GM19452 (cell line): ENCODE data around the gene RRBP1.

ENCODE experiments used
- ATAC-seq: cut with Tn5 transposase; IDR thresholded peaks from one replicate; pipeline ENCODE4 v1.9.1; 2021; ENCODE audit not compliant: unreplicated experiment

The RRBP1 gene

GRCh38 chr20:17612992-17613327, 69.1 kb downstream of the RRBP1 start:
- ATAC-seq: no peak

GRCh38 chr20:17612287-17612991, 69.6 kb downstream of the RRBP1 start:
- ATAC-seq: no peak

- ATAC-seq: no peak
Measured at GRCh38 chr20:17611540-17612286, 70.3 kb downstream of the RRBP1 start.

- ATAC-seq: no peak
Measured at GRCh38 chr20:17611290-17611539, 70.8 kb downstream of the RRBP1 start.

GRCh38 chr20:17610566-17611289, 71.3 kb downstream of the RRBP1 start:
- ATAC-seq: no peak

GRCh38 chr20:17609811-17610377, 72.1 kb downstream of the RRBP1 start:
- no peak for ATAC-seq

- no peak for ATAC-seq
Measured at GRCh38 chr20:17608701-17609497, 73.1 kb downstream of the RRBP1 start.

GRCh38 chr20:17606001-17606400, 76.0 kb downstream of the RRBP1 start:
- no peak for ATAC-seq

GRCh38 chr20:17605131-17605660, 76.8 kb downstream of the RRBP1 start:
- no peak for ATAC-seq

- no peak for ATAC-seq
Measured at GRCh38 chr20:17602493-17602892, 79.5 kb downstream of the RRBP1 start.

GRCh38 chr20:17601957-17602356, 80.1 kb downstream of the RRBP1 start:
- ATAC-seq: no peak

- ATAC-seq: no peak
Measured at GRCh38 chr20:17598013-17598550, 84.0 kb downstream of the RRBP1 start.

GRCh38 chr20:17595856-17596255, 86.2 kb downstream of the RRBP1 start:
- ATAC-seq: no peak

- ATAC-seq: no peak
Measured at GRCh38 chr20:17594443-17594842, 87.6 kb downstream of the RRBP1 start.

GRCh38 chr20:17593902-17594301, 88.1 kb downstream of the RRBP1 start:
- no peak for ATAC-seq

- ATAC-seq: no peak
Measured at GRCh38 chr20:17590245-17590644, 91.8 kb downstream of the RRBP1 start.

GRCh38 chr20:17589161-17589834, 92.7 kb downstream of the RRBP1 start:
- ATAC-seq: no peak

- no peak for ATAC-seq
Measured at GRCh38 chr20:17587824-17588223, 94.2 kb downstream of the RRBP1 start.

GRCh38 chr20:17587148-17587547, 94.9 kb downstream of the RRBP1 start:
- no peak for ATAC-seq

GRCh38 chr20:17586250-17586649, 95.8 kb downstream of the RRBP1 start:
- no peak for ATAC-seq
